ENCODE data around the gene FAM72C. TPM values are rescaled to one million over a fixed set of nuclear protein-coding genes. Genes with fewer than 3 reads are reported as not detected.
"Not testable (repeated sequence)": the region's sequence is repeated elsewhere in the genome, so short reads cannot be mapped to it uniquely, and the experiment has no call there.

Gene FAM72C
- polyA plus RNA-seq, 3 donors from 2014 or later = 0.26 to 0.36 TPM; not detected in 1

DNA sequence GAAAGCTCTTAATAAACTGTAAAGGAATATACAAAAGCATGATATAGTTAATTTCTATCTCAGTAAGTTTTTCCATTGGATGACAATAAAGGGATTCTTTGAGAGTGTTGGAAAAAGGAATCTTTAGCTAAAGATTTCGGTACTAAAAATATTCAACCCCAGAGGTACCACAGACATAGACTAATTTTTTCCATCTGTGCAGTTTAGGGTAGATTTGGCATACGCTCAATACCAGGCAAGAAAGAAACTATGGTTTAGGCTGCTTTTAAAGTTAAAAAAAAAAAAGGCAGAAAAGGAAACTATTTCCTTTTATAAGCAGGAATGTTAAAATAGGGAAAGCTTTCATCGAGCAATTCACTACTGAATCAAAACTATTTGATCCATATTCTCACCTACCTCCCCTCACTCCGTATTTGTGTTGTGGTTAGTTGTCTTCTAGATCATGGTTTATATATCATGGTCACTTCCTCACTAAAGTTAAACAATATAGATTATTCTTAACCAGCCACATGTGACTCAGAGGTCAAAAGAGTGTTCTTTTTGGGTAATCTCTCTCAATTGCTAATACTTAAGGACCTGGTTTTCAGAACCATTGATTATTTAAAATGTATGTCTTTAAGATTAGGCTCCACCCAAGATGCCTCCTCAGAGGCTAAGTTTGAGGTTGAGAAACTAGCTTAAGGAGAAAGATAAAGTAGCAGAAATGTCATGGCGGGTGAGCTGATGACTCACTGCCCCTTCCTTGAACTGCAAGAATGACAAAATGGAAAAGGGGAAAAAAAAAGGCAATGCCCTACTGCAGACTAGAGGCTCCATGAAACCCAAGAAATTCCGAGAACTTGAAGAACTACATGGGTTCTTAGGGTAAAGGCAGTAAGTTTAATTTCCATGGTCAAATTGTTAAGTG is 20.0 kb downstream of the FAM72C start:
- not testable (repeated sequence) for H3K36me3 Mint-ChIP-seq; H3K27me3 Mint-ChIP-seq (ENCODE audit: low read depth in 3 of 3)

DNA sequence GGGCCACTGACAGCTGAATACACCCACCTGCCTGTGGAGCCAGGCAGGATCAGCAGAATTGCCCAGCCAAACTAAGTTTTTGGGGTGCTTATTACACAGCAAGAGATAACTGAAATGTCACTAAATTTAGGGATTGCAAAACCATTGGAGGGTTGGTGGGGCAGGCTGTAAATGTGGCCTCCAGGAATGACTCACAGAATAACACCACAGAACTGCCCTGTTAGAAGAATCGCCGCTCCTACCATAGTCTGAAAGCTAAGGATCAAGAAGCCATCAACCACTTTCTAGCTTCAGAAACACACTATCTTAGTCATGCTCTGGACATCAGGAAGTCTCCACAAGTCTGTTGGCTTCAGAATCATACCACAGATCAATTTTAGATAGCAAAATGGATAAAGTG is 24.0 kb downstream of the FAM72C start:
- not testable (repeated sequence) for DNase-seq; H3K4me1 Mint-ChIP-seq; H3K27me3 Mint-ChIP-seq (ENCODE audit: low read depth in 3 of 3); H3K27ac Mint-ChIP-seq; H3K4me3 Mint-ChIP-seq; H3K36me3 Mint-ChIP-seq; H3K9me3 Mint-ChIP-seq

More for the DNA sequence above, 20.0 kb downstream of the FAM72C start:
- not testable (repeated sequence) for H3K4me1 Mint-ChIP-seq, H3K27ac Mint-ChIP-seq, DNase-seq, H3K9me3 Mint-ChIP-seq, H3K4me3 Mint-ChIP-seq

DNA sequence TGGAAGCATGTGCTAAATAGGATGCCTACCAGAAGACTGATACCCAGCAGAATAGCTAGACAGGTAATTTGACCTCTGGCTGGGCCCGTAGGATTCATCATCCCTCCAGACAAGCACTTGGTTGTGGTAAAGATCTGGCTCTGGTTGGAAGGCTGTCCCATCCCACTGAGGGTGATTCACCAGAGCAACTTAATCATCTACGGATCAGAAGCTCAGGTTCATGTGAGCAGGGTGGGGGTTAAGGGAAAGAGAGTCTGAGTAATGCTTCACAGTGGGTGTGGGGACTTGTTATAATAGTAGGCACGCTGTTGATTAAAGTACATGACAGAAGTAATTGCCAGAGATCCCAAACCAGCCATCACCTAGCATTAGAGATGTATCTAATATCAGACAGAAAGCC is 26.5 kb downstream of the FAM72C start:
- H3K27ac Mint-ChIP-seq; H3K27me3 Mint-ChIP-seq (ENCODE audit: low read depth in 3 of 3); H3K4me3 Mint-ChIP-seq; H3K36me3 Mint-ChIP-seq; H3K4me1 Mint-ChIP-seq; DNase-seq; H3K9me3 Mint-ChIP-seq: not testable (repeated sequence)

DNA sequence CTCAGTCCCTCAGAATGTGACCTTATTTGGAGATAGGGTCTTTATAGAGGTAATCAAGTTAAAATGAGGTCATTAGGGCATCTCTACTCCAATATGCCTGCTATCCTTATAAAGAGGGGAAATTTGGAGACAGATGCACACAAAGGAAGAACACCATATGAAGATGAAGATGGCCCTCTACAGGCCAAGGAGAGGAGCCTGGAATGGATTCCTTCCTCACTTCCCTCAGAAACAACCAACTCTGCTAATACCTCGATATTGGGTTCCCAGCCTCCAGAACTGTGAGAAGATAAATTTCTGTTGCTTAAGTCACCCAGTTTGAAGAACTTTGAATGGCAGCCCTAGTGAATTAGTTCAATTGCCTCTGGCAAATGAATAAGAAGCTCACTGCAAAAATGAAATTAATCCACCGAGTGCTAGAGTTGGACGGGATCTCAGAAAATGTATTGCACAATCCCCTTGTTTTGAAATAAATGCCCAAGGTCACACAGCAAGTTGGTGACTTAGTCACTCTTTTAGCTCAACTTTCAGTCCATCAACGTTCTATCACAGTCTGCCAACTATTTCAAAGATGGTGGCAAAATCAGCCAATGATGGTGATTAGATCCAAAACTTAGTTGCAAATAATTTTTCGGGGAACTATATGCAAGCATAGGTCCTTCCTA is 27.1 kb downstream of the FAM72C start:
- H3K27ac Mint-ChIP-seq; DNase-seq; H3K4me3 Mint-ChIP-seq; H3K9me3 Mint-ChIP-seq; H3K36me3 Mint-ChIP-seq; H3K27me3 Mint-ChIP-seq (ENCODE audit: low read depth in 3 of 3); H3K4me1 Mint-ChIP-seq: not testable (repeated sequence)

DNA sequence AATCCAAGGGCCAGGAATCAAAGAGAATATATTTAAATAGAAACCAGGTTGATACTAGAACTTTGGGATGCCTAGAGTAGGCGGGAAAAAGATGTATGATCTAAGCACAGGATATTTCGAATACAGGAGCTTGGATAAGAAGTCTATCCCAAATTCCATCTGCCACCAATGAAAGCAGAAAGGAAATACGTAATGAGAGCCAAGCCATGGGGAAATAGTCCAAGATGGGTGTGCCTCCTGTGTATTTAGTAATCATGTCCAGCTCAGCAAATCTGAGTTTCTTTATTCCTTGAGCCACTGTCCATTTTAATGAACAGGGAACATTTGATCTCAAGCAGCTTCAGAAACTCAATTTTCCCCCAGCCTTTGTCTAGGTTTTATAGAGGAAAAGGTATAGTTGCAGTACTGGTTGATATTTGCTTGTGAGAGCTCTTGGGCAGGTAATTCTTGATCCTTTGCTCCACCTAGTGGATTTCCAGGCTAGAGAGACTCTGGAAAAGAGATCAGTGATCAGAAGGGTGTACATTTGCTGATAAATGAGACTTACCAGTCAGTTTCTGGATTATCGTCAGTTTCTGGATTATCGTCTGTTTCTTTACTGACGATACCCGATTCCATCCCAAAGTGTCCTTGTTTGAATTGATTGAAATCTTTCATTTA is 28.3 kb downstream of the FAM72C start:
- not testable (repeated sequence) for DNase-seq; H3K4me3 Mint-ChIP-seq; H3K4me1 Mint-ChIP-seq; H3K27ac Mint-ChIP-seq; H3K36me3 Mint-ChIP-seq; H3K9me3 Mint-ChIP-seq; H3K27me3 Mint-ChIP-seq (ENCODE audit: low read depth in 3 of 3)

DNA sequence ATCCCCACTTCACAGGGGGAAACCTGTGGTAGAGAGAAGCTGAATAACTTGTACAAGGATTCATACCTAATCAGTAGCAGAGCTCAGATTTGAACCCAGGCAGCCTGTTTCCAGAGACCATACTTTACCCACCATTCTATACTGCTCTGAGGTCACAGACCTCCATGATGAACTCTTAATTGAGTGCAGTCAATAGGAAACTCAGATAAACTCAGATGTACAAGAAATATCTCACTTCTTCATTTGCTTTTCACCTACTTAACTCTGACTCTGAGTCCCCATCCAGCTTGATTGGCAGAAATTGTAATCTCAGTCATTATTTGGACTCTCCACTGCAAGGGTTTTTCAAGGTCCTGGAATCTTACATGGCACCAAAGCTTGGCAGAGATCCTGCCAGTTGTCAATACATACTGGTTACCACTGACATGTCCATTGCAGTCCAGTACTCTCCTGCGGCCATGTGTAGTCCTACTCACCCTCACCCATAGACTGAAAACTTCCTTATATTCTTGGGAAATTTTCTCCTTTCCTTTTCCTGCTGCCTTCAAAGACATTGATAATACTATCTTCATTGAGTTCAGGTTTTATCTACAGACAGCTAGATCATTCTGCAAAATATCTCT is 29.4 kb downstream of the FAM72C start:
- not testable (repeated sequence) for H3K4me3 Mint-ChIP-seq; H3K36me3 Mint-ChIP-seq; H3K4me1 Mint-ChIP-seq; H3K9me3 Mint-ChIP-seq; DNase-seq; H3K27ac Mint-ChIP-seq; H3K27me3 Mint-ChIP-seq (ENCODE audit: low read depth in 3 of 3)

DNA sequence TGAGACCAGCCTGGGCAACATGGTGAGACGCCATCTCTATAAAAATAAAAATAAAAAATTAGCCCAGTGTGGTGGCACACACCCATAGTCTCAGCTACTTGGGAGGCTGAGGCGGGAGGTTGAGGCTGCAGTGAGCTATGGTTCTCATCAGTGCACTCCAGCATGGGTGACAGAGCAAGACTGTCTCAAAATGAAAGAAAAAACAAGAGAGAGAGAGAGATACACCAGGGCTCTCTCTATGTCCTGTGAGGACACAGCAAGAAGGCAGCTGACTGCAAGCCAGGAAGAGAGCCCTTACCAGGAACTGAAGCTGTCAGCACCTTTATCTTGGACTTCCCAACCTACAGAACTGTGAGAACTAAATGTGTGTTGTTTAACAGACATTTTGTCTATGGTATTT is 32.1 kb downstream of the FAM72C start:
- H3K36me3 Mint-ChIP-seq; H3K4me1 Mint-ChIP-seq; H3K9me3 Mint-ChIP-seq; DNase-seq; H3K4me3 Mint-ChIP-seq; H3K27ac Mint-ChIP-seq; H3K27me3 Mint-ChIP-seq (ENCODE audit: low read depth in 3 of 3): not testable (repeated sequence)

DNA sequence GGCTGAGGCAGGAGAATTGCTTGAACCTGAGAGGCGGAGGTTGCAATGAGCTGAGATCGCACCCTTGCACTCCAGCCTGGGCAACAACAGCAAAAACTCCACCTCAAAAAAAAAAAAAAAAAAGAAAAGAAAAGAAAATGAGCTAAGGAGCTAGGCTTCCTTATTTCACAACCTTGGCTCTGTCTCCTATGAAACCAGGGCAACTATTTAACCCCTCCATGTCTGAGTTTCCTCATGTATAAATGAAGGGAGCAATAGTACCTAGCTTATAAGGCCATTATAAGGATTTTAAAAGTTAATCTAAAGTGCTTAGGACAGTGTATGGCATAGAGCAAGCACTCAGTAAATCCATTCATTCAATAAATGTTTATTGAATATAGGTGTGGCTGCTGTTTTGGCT is 32.9 kb downstream of the FAM72C start:
- not testable (repeated sequence) for DNase-seq; H3K27me3 Mint-ChIP-seq (ENCODE audit: low read depth in 3 of 3); H3K36me3 Mint-ChIP-seq; H3K27ac Mint-ChIP-seq; H3K4me1 Mint-ChIP-seq; H3K4me3 Mint-ChIP-seq; H3K9me3 Mint-ChIP-seq

DNA sequence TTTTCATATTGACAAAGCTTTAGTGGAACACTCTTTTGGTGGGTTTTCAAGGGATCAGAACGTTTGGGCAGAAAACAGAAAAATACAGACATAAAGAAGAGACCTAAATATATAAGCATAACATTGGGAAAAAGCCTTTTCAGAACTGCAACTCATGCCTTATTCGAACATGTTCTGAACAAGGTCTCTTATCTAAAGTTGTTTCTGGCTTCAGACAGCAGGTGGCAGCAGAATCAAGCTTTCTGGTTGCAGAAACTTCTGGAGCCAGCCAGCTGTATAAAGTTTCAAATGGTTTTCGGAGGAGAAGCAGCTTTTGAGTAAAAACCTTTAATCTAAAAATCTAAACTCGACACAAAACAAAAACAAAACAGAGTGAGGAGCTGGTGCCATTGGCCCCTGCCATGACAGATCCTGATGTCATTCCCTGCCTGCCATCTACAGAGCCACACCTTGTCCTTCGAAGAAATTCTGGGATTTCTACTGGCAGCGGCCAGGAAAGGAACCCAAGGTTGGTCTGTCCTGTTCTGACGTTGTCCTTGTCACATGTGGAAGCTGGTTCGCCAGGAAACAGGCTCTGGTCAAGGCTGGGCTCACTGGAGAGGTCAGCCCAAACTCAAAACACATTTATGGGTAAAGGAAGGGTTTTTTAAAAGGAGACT is 35.2 kb downstream of the FAM72C start:
- not testable (repeated sequence) for H3K27me3 Mint-ChIP-seq (ENCODE audit: low read depth in 3 of 3); H3K27ac Mint-ChIP-seq; H3K9me3 Mint-ChIP-seq; H3K4me1 Mint-ChIP-seq; H3K4me3 Mint-ChIP-seq; H3K36me3 Mint-ChIP-seq
- DNase-seq = peak; percentile 0 to 33 (median 5)

DNA sequence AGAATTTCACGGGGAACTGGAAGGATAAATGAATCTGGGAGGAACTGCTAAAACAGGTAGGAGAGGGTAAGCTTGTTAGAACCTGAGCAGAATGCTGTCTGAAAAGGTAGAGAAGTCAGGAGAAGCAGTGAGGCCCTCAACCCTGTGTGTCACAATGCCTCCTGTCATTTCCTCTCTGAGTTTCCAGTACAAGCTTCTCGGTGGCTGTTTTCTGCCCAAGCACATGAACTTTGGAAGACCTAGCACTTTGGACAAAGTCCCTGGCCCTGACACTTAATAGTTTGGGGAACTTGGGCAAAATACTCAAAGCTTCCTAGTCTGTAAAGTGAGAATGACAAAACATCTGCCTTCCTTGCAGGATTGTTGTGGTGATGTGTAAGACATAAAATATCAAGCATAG is 52.7 kb downstream of the FAM72C start:
- not testable (repeated sequence) for H3K4me3 Mint-ChIP-seq; DNase-seq; H3K36me3 Mint-ChIP-seq; H3K9me3 Mint-ChIP-seq; H3K27me3 Mint-ChIP-seq (ENCODE audit: low read depth in 3 of 3); H3K27ac Mint-ChIP-seq; H3K4me1 Mint-ChIP-seq

DNA sequence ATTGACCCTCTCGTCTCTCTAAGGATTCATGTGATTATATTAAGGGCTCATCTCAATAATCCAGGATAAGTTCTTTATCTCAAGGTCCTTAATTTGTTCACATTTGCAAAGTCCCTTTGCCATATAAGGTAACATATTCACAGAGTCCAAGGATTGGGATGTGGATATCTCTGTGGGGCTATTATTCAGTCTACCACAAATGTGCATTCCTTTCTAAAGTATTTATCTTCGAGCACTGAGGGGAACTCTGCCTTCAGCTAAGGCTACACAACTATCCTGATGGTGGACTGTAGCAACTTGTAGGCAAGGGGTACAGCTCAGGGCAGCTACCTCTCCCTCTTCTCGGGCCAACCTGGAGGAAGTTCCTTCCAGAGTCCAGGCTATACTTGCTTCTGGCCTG is 53.2 kb downstream of the FAM72C start:
- not testable (repeated sequence) for H3K36me3 Mint-ChIP-seq; H3K4me3 Mint-ChIP-seq; H3K27me3 Mint-ChIP-seq (ENCODE audit: low read depth in 3 of 3); H3K4me1 Mint-ChIP-seq; H3K9me3 Mint-ChIP-seq; H3K27ac Mint-ChIP-seq; DNase-seq

DNA sequence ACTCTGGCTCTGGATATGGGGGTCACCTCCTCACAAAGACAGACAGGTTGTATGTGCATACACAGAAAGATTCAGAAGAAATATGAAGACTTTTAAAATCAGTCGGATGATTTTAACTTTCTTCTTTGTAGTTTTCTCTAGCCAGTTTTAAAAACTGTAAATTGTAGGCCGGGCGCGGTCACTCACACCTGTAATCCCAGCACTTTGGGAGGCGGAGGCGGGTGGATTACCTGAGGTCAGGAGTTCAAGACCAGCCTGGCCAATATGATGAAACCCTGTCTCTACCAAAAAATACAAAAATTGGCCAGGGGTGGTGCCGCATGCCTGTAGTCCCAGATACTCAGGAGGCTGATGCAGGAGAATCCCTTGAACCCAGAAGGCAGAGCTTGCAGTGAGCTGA is 58.1 kb downstream of the FAM72C start:
- not testable (repeated sequence) for H3K27ac Mint-ChIP-seq; H3K27me3 Mint-ChIP-seq (ENCODE audit: low read depth in 3 of 3); DNase-seq; H3K4me1 Mint-ChIP-seq; H3K36me3 Mint-ChIP-seq; H3K4me3 Mint-ChIP-seq; H3K9me3 Mint-ChIP-seq
